ENCODE data around the gene DDX10.

DDX10 gene

DNA sequence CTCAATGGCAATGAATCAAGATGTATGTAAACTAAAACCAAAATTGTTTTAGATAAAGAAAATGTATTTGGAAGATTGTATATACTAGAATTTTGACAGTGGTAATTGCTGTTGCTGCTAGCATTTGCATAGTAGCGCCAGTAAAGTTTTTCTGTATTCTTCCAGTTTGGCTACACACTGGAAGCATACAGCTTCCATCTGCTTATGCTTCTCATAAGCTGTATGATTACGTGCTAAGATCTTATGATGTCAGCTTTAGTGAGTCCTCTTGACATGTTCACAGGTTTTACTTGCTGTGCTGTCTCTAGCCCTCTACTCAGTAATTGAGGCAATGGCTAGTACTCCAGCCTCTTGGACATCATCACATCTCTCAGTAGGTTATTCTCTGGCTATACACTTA lies 256.3 kb downstream of the DDX10 start:
- Histone ChIP-seq H3K27me3 (ENCODE audit: insufficient read depth, poor library complexity, severe bottlenecking) (no peaks in the 10 kb centered on the region), H3K4me3 (replicated peaks; ENCODE audit: insufficient read depth, low read length) (no peak overlapping the region), H3K27ac (replicated peaks) (no peak overlapping the region)
- TF ChIP-seq, protein P1, sequence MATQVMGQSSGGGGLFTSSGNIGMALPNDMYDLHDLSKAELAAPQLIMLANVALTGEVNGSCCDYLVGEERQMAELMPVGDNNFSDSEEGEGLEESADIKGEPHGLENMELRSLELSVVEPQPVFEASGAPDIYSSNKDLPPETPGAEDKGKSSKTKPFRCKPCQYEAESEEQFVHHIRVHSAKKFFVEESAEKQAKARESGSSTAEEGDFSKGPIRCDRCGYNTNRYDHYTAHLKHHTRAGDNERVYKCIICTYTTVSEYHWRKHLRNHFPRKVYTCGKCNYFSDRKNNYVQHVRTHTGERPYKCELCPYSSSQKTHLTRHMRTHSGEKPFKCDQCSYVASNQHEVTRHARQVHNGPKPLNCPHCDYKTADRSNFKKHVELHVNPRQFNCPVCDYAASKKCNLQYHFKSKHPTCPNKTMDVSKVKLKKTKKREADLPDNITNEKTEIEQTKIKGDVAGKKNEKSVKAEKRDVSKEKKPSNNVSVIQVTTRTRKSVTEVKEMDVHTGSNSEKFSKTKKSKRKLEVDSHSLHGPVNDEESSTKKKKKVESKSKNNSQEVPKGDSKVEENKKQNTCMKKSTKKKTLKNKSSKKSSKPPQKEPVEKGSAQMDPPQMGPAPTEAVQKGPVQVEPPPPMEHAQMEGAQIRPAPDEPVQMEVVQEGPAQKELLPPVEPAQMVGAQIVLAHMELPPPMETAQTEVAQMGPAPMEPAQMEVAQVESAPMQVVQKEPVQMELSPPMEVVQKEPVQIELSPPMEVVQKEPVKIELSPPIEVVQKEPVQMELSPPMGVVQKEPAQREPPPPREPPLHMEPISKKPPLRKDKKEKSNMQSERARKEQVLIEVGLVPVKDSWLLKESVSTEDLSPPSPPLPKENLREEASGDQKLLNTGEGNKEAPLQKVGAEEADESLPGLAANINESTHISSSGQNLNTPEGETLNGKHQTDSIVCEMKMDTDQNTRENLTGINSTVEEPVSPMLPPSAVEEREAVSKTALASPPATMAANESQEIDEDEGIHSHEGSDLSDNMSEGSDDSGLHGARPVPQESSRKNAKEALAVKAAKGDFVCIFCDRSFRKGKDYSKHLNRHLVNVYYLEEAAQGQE (IDR thresholded peaks at IDR 0.05; ENCODE audit: insufficient replicate concordance, low read depth): no peak
- TF ChIP-seq POLR2AphosphoS5 (IDR thresholded peaks at IDR 0.05; ENCODE audit: low read depth) (no peak), GABPA (IDR thresholded peaks at IDR 0.05; ENCODE audit: low read depth) (no peak), SPI1 (IDR thresholded peaks at IDR 0.05; ENCODE audit: borderline replicate concordance, low read depth) (no peak)
- TF ChIP-seq, protein P2, sequence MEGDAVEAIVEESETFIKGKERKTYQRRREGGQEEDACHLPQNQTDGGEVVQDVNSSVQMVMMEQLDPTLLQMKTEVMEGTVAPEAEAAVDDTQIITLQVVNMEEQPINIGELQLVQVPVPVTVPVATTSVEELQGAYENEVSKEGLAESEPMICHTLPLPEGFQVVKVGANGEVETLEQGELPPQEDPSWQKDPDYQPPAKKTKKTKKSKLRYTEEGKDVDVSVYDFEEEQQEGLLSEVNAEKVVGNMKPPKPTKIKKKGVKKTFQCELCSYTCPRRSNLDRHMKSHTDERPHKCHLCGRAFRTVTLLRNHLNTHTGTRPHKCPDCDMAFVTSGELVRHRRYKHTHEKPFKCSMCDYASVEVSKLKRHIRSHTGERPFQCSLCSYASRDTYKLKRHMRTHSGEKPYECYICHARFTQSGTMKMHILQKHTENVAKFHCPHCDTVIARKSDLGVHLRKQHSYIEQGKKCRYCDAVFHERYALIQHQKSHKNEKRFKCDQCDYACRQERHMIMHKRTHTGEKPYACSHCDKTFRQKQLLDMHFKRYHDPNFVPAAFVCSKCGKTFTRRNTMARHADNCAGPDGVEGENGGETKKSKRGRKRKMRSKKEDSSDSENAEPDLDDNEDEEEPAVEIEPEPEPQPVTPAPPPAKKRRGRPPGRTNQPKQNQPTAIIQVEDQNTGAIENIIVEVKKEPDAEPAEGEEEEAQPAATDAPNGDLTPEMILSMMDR (IDR thresholded peaks at IDR 0.05; ENCODE audit: insufficient read depth, low read length): no peak
- DNase-seq (ENCODE audit: low read depth in 1 of 2, low spot score in 1 of 2): no peak

DNA sequence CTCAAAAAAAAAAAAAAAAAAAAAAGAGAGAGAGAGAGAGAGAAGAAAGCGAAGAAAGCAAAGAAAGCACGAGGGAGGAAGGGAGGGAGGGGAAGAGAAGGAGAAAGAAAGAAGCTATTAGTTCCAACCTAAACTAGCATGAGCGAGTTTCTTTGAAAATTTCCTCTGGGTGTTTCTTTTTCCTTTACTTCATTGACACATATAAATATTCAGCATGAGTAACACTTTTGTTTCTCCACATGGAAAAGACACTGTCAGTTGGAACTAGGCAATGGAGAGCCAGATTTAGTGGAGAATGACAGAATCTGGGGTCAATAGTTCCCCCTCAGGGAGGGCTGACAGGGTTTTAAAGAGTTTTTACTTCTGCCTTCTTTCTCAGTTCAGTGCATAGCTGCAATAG lies 257.4 kb downstream of the DDX10 start:
- no peak for DNase-seq (ENCODE audit: low read depth in 1 of 2, low spot score in 1 of 2)
- H3K27me3 ChIP-seq (ENCODE audit: insufficient read depth, poor library complexity, severe bottlenecking): no peaks in the 10 kb centered on the region
- H3K4me3 ChIP-seq (replicated peaks; ENCODE audit: insufficient read depth, low read length): no peak overlapping the region
- H3K27ac ChIP-seq (replicated peaks): no peak overlapping the region
- TF ChIP-seq POLR2AphosphoS5 (IDR thresholded peaks at IDR 0.05; ENCODE audit: low read depth): no peak
- TF ChIP-seq, protein P2 (IDR thresholded peaks at IDR 0.05; ENCODE audit: insufficient read depth, low read length): no peak
- no peak for TF ChIP-seq SPI1 (IDR thresholded peaks at IDR 0.05; ENCODE audit: borderline replicate concordance, low read depth)
- TF ChIP-seq GABPA (IDR thresholded peaks at IDR 0.05; ENCODE audit: low read depth): no peak
- TF ChIP-seq, protein P1 (IDR thresholded peaks at IDR 0.05; ENCODE audit: insufficient replicate concordance, low read depth): no peak

DNA sequence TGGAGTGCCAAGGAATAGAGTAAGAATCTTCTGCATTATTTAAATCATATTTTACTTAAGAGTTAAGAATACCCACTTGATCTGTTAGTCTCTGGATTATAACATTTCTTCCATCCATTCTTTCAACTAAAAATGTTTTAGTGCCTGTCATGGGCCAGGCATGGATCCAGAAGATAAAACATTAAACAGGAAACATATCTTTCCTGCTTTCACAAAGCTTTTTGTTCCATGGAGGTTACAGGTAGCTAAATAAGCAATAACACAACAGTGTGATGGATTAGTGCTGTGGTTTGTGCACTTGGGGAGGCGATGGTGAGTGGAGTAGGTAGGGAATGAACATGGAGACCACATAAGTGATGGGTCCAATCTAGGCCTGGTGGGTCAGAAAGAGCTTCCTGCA lies 258.5 kb downstream of the DDX10 start:
- TF ChIP-seq GABPA (IDR thresholded peaks at IDR 0.05; ENCODE audit: low read depth) (no peak), POLR2AphosphoS5 (IDR thresholded peaks at IDR 0.05; ENCODE audit: low read depth) (no peak), SPI1 (IDR thresholded peaks at IDR 0.05; ENCODE audit: borderline replicate concordance, low read depth) (no peak)
- TF ChIP-seq, protein P2 (IDR thresholded peaks at IDR 0.05; ENCODE audit: insufficient read depth, low read length): no peak
- TF ChIP-seq, protein P1 (IDR thresholded peaks at IDR 0.05; ENCODE audit: insufficient replicate concordance, low read depth): no peak
- Histone ChIP-seq H3K27ac (replicated peaks) (no peak overlapping the region), H3K4me3 (replicated peaks; ENCODE audit: insufficient read depth, low read length) (no peak overlapping the region), H3K27me3 (ENCODE audit: insufficient read depth, poor library complexity, severe bottlenecking) (no peaks in the 10 kb centered on the region)
- DNase-seq (ENCODE audit: low read depth in 1 of 2, low spot score in 1 of 2): no peak

Data from HL-60 (cell line).